Neural progenitor cell (in vitro differentiated cells): ENCODE measurements around the gene KIF21B. TPM values are rescaled to one million over a fixed set of nuclear protein-coding genes. Genes with fewer than 3 reads are reported as not detected.

ENCODE experiments used
- DNase-seq: peaks from one replicate; pipeline ENCODE4 v3.0.0-alpha.2; 2016; ENCODE audit warnings: low spot score
- H2AFZ ChIP-seq: fragments of 200-600 bp; sonication (generic); replicated peaks from 2 replicates; pipeline ENCODE4 v1.6.1; 2016; ENCODE audit warnings: antibody characterized with exemption
- H3F3A ChIP-seq: fragments of 200-600 bp; sonication (generic); 2 replicates; pipeline ENCODE4 v1.6.1; 2016; ENCODE audit warnings: antibody characterized with exemption, low read depth
- H3K27ac ChIP-seq: fragments of 200-600 bp; sonication (generic); 2 replicates; pipeline ENCODE4 v1.5.1; 2016; ENCODE audit warnings: mild to moderate bottlenecking
- H3K27me3 ChIP-seq: fragments of 200-600 bp; sonication (generic); 2 replicates; pipeline ENCODE4 v1.6.1; 2016; ENCODE audit warnings: mild to moderate bottlenecking, moderate library complexity
- H3K36me3 ChIP-seq: fragments of 200-600 bp; sonication (generic); 2 replicates; pipeline ENCODE4 v1.5.1; 2016
- H3K4me1 ChIP-seq: fragments of 200-600 bp; sonication (generic); 2 replicates; pipeline ENCODE4 v1.6.1; 2016; ENCODE audit warnings: mixed run types
- H3K4me2 ChIP-seq: fragments of 200-600 bp; sonication (generic); 2 replicates; pipeline ENCODE4 v1.6.1; 2016
- H3K4me3 ChIP-seq: fragments of 200-600 bp; sonication (generic); 2 replicates; pipeline ENCODE4 v1.5.1; 2016
- H3K79me2 ChIP-seq: fragments of 200-600 bp; sonication (generic); 2 replicates; pipeline ENCODE4 v1.6.1; 2016; ENCODE audit warnings: low read depth
- H3K9ac ChIP-seq: fragments of 200-600 bp; sonication (generic); 2 replicates; pipeline ENCODE4 v1.6.1; 2016
- H3K9me3 ChIP-seq: fragments of 200-600 bp; sonication (generic); 2 replicates; pipeline ENCODE4 v1.5.1; 2016; ENCODE audit warnings: low read depth
- H4K20me1 ChIP-seq: fragments of 200-600 bp; sonication (generic); 2 replicates; pipeline ENCODE4 v1.6.1; 2016; ENCODE audit warnings: low read depth
- H3K27ac Mint-ChIP-seq: 3 replicates; pipeline ENCODE4 v1.8.0; 2021; ENCODE audit warnings: mixed read lengths
- H3K27me3 Mint-ChIP-seq: 2 replicates; pipeline ENCODE4 v1.8.0; 2022; ENCODE audit warnings: low read depth, mild to moderate bottlenecking, inconsistent platforms, moderate library complexity, mixed read lengths; ENCODE audit not compliant: insufficient read depth
- H3K36me3 Mint-ChIP-seq: 3 replicates; pipeline ENCODE4 v1.8.0; 2021; ENCODE audit warnings: mixed read lengths
- H3K4me1 Mint-ChIP-seq: 3 replicates; pipeline ENCODE4 v1.8.0; 2021; ENCODE audit warnings: mixed read lengths
- H3K4me3 Mint-ChIP-seq: 3 replicates; pipeline ENCODE4 v1.8.0; 2021; ENCODE audit warnings: mild to moderate bottlenecking, moderate library complexity, mixed read lengths
- H3K9me3 Mint-ChIP-seq: 3 replicates; pipeline ENCODE4 v1.8.0; 2020; ENCODE audit warnings: mixed read lengths
- CTCF ChIP-seq: fragments of 200-600 bp; sonication (generic); IDR thresholded peaks from 2 replicates; pipeline ENCODE4 v1.5.1; 2017; ENCODE audit warnings: antibody characterized with exemption, mild to moderate bottlenecking
- EZH2 ChIP-seq: fragments of 200-600 bp; sonication (generic); IDR thresholded peaks from 2 replicates; pipeline ENCODE4 v1.6.1; 2017; ENCODE audit warnings: antibody characterized with exemption, mild to moderate bottlenecking, moderate library complexity
- EZH2phosphoT487 ChIP-seq: fragments of 200-600 bp; sonication (generic); IDR thresholded peaks from 2 replicates; pipeline ENCODE4 v1.6.1; 2017; ENCODE audit warnings: antibody characterized with exemption
- total RNA-seq: library from RNA; depleted of rRNA; stranded (reverse); fragments of >200 nt; gene quantifications from 2 replicates; pipeline ENCODE4 v1.2.3, GENCODE V29; 2015; ENCODE audit warnings: low replicate concordance

The KIF21B gene
- total RNA-seq, 1 donor from 2014 or later = 6.4 TPM

- Histone ChIP-seq H4K20me1 (no peaks in the 10 kb centered on the region), H3K4me1 (peaks cover 12% of the 10 kb centered on the region), H3K27me3 (no peaks in the 10 kb centered on the region), H3K27ac (no peak overlapping the region), H2AFZ (no peak overlapping the region), H3K9me3 (no peaks in the 10 kb centered on the region), H3K79me2 (no peaks in the 10 kb centered on the region), H3K4me3 (no peak overlapping the region), H3K36me3 (no peaks in the 10 kb centered on the region), H3K4me2 (no peak overlapping the region), H3F3A (peaks cover 4% of the 10 kb centered on the region), H3K9ac (no peak overlapping the region)
- TF ChIP-seq CTCF (no peak), EZH2 (no peak), EZH2phosphoT487 (no peak)
- Mint-ChIP-seq H3K27ac (no peak overlapping the region), H3K4me1 (peaks cover 23% of the 10 kb centered on the region), H3K36me3 (no peaks in the 10 kb centered on the region), H3K4me3 (no peak overlapping the region), H3K9me3 (no peaks in the 10 kb centered on the region), H3K27me3 (peaks cover 12% of the 10 kb centered on the region)
- DNase-seq = no peak
Measured at GRCh38 chr1:200960948-200961340, 62.6 kb downstream of the KIF21B start.

- no peaks in the 10 kb centered on the region for H3K36me3 Mint-ChIP-seq
- Histone ChIP-seq H3K27ac (no peak overlapping the region), H2AFZ (no peak overlapping the region), H3K9ac (no peak overlapping the region), H3K4me2 (peak overlapping the region; percentile 11), H3K9me3 (no peaks in the 10 kb centered on the region), H3K27me3 (no peaks in the 10 kb centered on the region), H3K36me3 (no peaks in the 10 kb centered on the region), H3K4me1 (peaks cover 12% of the 10 kb centered on the region), H3K79me2 (no peaks in the 10 kb centered on the region), H3F3A (peaks cover 4% of the 10 kb centered on the region), H3K4me3 (no peak overlapping the region), H4K20me1 (no peaks in the 10 kb centered on the region)
- DNase-seq = no peak
- H3K4me3 Mint-ChIP-seq = no peak overlapping the region
- peaks cover 8% of the 10 kb centered on the region for H3K27me3 Mint-ChIP-seq
- no peaks in the 10 kb centered on the region for H3K9me3 Mint-ChIP-seq
- H3K4me1 Mint-ChIP-seq = peaks cover 23% of the 10 kb centered on the region
- H3K27ac Mint-ChIP-seq = peak overlapping the region; percentile 40
- TF ChIP-seq EZH2phosphoT487 (no peak), CTCF (no peak), EZH2 (no peak)
Measured at GRCh38 chr1:200960236-200960947, 63.1 kb downstream of the KIF21B start.

- Mint-ChIP-seq H3K4me3 (no peak overlapping the region), H3K27me3 (peaks cover 7% of the 10 kb centered on the region), H3K36me3 (no peaks in the 10 kb centered on the region), H3K9me3 (no peaks in the 10 kb centered on the region), H3K27ac (peak overlapping the region; percentile 40), H3K4me1 (peaks cover 23% of the 10 kb centered on the region)
- Histone ChIP-seq H3K9ac (no peak overlapping the region), H4K20me1 (no peaks in the 10 kb centered on the region), H3K4me2 (peak overlapping the region; percentile 11), H3K27ac (no peak overlapping the region), H3K79me2 (no peaks in the 10 kb centered on the region), H3K36me3 (no peaks in the 10 kb centered on the region), H3K9me3 (no peaks in the 10 kb centered on the region), H3K27me3 (no peaks in the 10 kb centered on the region), H3K4me3 (no peak overlapping the region), H3K4me1 (peaks cover 12% of the 10 kb centered on the region), H3F3A (peaks cover 4% of the 10 kb centered on the region), H2AFZ (peak overlapping the region; percentile 24)
- TF ChIP-seq CTCF = no peak
- TF ChIP-seq EZH2phosphoT487 = no peak
- TF ChIP-seq EZH2 = no peak
- peak; percentile 53 for DNase-seq
Measured at GRCh38 chr1:200959411-200959921, 64.0 kb downstream of the KIF21B start.
